Lung (tissue), 12 donors: ENCODE results near the gene CDHR5. TPM values are rescaled to one million over a fixed set of nuclear protein-coding genes. Genes with fewer than 3 reads are reported as not detected.

Experiments used
- ATAC-seq: fragments of 200-7000 bp; cut with Tn5 transposase; one replicate; pipeline ENCODE4 v1.9.1; 2020; ENCODE audit warnings: moderate number of reproducible peaks; ENCODE audit not compliant: insufficient read depth, low FRiP score
- DNase-seq, 3 donors: peaks; one replicate each; pipeline ENCODE4 v3.0.0-alpha.2; 2013 to 2017
- H3K27ac ChIP-seq, 2 donors: one replicate each; pipeline ENCODE4 v1.5.1; 2013; ENCODE audit warnings: mild to moderate bottlenecking in 2 of 2, moderate library complexity in 2 of 2, control low read depth in 1 of 2, inconsistent platforms in 1 of 2, low read depth in 1 of 2, low read length in 1 of 2
- H3K27me3 ChIP-seq, 3 donors: one replicate each; pipeline ENCODE4 v1.5.1; 2013; ENCODE audit warnings: low read length in 2 of 3; ENCODE audit not compliant: control insufficient read depth in 3 of 3, insufficient read depth in 3 of 3
- H3K36me3 ChIP-seq, 4 donors: one replicate each; pipeline ENCODE4 v1.5.1; 2013; ENCODE audit warnings: low read length in 4 of 4, mild to moderate bottlenecking in 1 of 4, moderate library complexity in 1 of 4; ENCODE audit not compliant: control insufficient read depth in 4 of 4, insufficient read depth in 4 of 4
- H3K4me1 ChIP-seq, 5 donors: one replicate each; pipeline ENCODE4 v1.5.1; 2013; ENCODE audit warnings: low read length in 5 of 5, mild to moderate bottlenecking in 2 of 5, moderate library complexity in 1 of 5; ENCODE audit not compliant: control insufficient read depth in 5 of 5, insufficient read depth in 5 of 5
- H3K4me3 ChIP-seq: one replicate; pipeline ENCODE4 v1.5.1; 2013; ENCODE audit warnings: mild to moderate bottlenecking, control low read depth, moderate library complexity
- H3K9ac ChIP-seq, 2 donors: one replicate each; pipeline ENCODE4 v1.5.1; 2013; ENCODE audit warnings: low read length in 2 of 2, control low read depth in 1 of 2; ENCODE audit not compliant: insufficient read depth in 1 of 2
- H3K9me3 ChIP-seq, 4 donors: one replicate each; pipeline ENCODE4 v1.5.1; 2013; ENCODE audit warnings: low read length in 3 of 4, mild to moderate bottlenecking in 1 of 4, moderate library complexity in 1 of 4; ENCODE audit not compliant: control insufficient read depth in 4 of 4, insufficient read depth in 3 of 4
- WGBS, 2 donors: extraction: QIAGEN DNeasy Blood & Tissue Kit; methylation state at CpG; one replicate each; pipeline ENCODE4 v1.1.7; 2013; 5-methylcytosine and 5-hydroxymethylcytosine counted together
- polyA plus RNA-seq, 2 donors: library from polyadenylated mRNA; stranded (reverse); fragments of 200-250 nt; gene quantifications; one replicate each; pipeline ENCODE4 v1.2.1, GENCODE V29; 2013
- total RNA-seq, 2 donors: library from RNA; depleted of rRNA in 1 of 2; stranded (reverse); fragments of >200 nt in 1 of 2; gene quantifications; one replicate each; pipeline ENCODE4 v1.2.1, GENCODE V29; 2014 to 2021
- TF ChIP-seq, protein P1 (sequence below): IDR thresholded peaks from 2 replicates; pipeline ENCODE4 v1.5.1; 2012; ENCODE audit warnings: mild to moderate bottlenecking; ENCODE audit errors: control extremely low read depth, extremely low read depth
- donor health status: control.
- donor health status: control.
- donor health status: Bipolar disorder and iron deficiency.
- donor health status: healthy.
- donor health status: DM: yes; HTN: yes; CAD: no.

The CDHR5 gene
- total and polyA plus RNA-seq, 4 donors: 0.02 to 0.10 TPM; not detected in 2

DNA sequence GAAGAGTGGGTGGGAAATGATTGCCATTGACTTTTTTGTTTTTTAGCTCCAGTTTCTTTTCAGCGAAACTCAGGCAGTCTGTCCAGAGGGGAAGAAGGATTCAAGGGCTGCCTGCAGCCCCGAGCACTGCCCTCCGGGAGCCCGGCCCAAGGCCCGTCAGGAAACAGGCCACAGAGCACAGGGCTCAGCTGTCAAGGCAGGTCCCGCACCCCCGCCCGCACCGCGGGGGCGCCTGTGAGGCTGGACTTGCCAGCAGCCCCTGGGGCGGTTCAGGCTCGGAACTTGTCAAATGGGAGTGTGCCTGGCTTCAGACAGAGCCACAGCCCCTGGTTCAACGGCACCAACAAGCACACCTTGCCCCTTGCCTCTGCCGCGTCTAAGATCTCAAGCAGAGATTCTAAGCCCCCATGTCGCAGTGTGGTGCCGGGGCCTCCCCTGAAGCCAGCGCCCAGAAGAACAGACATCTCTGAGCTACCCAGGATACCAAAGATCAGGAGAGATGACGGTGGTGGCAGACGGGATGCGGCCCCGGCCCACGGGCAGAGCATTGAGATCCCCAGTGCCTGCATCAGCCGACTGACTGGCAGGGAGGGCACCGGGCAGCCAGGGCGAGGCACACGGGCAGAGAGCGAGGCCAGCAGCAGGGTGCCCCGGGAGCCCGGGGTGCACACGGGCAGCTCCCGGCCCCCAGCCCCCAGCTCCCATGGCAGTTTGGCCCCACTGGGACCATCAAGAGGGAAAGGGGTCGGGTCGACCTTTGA is 17.6 kb downstream of the CDHR5 start:
- no peak for ATAC-seq

DNA sequence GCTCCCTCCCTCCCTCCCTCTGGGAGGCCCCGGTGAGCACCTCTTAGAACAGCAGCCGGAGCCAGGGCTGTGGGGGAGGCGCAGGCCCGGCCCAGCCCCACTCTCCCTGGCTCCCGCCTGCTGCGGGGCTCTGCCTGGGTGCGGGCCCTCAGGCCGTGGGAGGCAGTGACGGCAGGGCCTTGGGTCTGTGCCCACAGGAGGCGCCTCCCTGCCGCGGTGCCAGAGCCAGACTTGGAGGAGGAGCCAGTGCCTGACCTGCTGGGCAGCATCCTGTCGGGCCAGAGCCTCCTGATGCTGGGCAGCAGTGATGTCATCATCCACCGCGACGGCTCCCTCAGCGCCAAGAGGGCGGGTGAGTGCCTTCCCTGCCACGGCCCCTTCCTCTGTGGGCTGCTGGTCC is 18.5 kb downstream of the CDHR5 start:
- TF ChIP-seq, protein P1, sequence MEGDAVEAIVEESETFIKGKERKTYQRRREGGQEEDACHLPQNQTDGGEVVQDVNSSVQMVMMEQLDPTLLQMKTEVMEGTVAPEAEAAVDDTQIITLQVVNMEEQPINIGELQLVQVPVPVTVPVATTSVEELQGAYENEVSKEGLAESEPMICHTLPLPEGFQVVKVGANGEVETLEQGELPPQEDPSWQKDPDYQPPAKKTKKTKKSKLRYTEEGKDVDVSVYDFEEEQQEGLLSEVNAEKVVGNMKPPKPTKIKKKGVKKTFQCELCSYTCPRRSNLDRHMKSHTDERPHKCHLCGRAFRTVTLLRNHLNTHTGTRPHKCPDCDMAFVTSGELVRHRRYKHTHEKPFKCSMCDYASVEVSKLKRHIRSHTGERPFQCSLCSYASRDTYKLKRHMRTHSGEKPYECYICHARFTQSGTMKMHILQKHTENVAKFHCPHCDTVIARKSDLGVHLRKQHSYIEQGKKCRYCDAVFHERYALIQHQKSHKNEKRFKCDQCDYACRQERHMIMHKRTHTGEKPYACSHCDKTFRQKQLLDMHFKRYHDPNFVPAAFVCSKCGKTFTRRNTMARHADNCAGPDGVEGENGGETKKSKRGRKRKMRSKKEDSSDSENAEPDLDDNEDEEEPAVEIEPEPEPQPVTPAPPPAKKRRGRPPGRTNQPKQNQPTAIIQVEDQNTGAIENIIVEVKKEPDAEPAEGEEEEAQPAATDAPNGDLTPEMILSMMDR: no peak
- DNase-seq (no peak), ATAC-seq (peak; percentile 13)
- peaks cover 21 to 88% (median 41%) of the 10 kb centered on the region in 4 donors for H3K36me3 ChIP-seq
- H3K27ac ChIP-seq: peak overlapping the region in 1 of 2 donors; percentile 34
- H3K9me3 ChIP-seq: no peaks in the 10 kb centered on the region
- 74 to 84% methylated on average over 15 to 19 of the region's 19 CpGs for WGBS, 2 donors
- no peaks in the 10 kb centered on the region for H3K4me1 ChIP-seq
- no peak overlapping the region for H3K9ac ChIP-seq
- H3K27me3 ChIP-seq: no peaks in the 10 kb centered on the region
- H3K4me3 ChIP-seq: no peak overlapping the region

More for the DNA sequence above, 17.6 kb downstream of the CDHR5 start:
- no peak for DNase-seq
- TF ChIP-seq, protein P1: no peak
- Histone ChIP-seq H3K36me3 (peaks cover 20 to 86% (median 40%) of the 10 kb centered on the region in 4 donors), H3K9me3 (no peaks in the 10 kb centered on the region), H3K27ac (no peak overlapping the region), H3K27me3 (no peaks in the 10 kb centered on the region), H3K4me1 (no peaks in the 10 kb centered on the region), H3K4me3 (no peak overlapping the region), H3K9ac (no peak overlapping the region)
- WGBS, 2 donors: 95% methylated on average over 35 of the region's 35 CpGs

DNA sequence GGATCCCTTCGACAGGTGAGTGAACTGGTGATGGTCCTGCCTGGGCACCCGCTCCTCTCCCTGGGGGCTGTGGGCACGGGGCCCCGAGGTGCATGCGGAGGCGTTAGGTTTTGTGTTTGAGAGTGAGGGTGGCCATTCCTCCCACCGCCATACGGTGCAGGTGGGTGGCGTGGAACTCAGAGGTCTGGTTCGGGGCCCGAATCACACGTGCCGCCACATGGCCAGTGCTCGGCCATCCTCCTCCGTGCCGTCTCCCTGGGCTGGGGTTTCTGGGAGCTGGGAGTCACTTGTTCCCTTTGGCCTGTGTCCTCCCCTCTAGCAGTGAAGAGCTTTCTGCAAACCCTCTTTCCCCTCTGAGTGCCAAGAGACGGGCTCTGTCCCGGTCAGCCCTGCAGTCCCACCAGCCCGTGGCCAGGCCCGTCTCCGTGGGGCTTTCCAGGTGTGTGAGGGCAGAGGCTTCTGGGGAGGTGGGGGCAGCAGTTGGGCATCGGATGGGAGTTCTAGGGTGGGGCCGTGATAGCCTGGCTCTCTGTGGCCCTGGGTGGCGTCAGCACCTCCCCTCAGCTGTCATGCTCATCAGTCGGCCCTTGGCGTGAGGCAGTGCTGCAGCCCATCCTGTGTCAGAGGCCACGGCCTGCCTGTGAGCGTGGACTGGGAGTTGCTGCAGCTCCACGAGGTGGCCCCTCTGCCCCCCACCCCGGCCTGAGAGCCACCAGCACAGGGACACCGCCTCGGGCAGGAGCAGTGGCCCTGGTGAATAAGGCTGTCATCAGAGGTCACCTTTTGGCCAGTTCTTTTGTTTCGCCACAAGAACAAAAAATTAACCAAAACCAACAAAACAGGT is 19.2 kb downstream of the CDHR5 start:
- WGBS, 2 donors: 94 to 95% methylated on average over 33 of the region's 33 CpGs
- DNase-seq: no peak
- H3K36me3 ChIP-seq: peaks cover 16 to 85% (median 36%) of the 10 kb centered on the region in 4 donors
- H3K27me3 ChIP-seq: no peaks in the 10 kb centered on the region
- TF ChIP-seq, protein P1: no peak
- no peak overlapping the region for H3K9ac ChIP-seq
- no peak overlapping the region for H3K27ac ChIP-seq
- no peaks in the 10 kb centered on the region for H3K4me1 ChIP-seq
- no peak for ATAC-seq
- H3K4me3 ChIP-seq: no peak overlapping the region
- H3K9me3 ChIP-seq: no peaks in the 10 kb centered on the region
